GM19240 (cell line): ENCODE measurements around the gene CRCP.
"Not testable (repeated sequence)": the region's sequence is repeated elsewhere in the genome, so short reads cannot be mapped to it uniquely, and the experiment has no call there.

Source experiments
- DNase-seq: peaks from one replicate; pipeline ENCODE4 v3.0.0; 2011; ENCODE audit warnings: low spot score; ENCODE audit not compliant: insufficient read length

Gene CRCP

DNA sequence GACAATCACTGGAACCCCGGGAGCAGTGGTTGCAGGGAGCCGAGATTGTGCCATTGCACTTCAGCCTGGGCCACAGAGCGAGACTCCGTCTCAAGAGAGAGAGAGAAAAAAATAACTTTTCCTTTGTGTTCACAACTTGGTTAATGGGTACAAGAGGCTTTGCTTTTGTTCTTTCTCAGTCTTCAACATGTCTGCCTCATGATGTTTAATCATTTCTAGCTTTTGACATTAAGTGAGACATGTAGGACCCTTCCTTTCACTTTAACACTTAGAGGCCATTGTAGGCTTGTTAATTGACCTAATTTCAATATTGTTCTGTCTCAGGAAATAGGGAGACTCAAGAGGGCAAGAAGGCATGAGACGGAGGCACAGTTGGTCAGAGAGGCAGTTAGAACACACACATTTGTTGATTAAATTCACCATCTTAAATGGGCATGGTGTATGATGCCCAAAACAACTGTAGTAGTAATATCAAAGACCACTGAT, 9.3 kb upstream of the CRCP start:
- DNase-seq, result no peak

DNA sequence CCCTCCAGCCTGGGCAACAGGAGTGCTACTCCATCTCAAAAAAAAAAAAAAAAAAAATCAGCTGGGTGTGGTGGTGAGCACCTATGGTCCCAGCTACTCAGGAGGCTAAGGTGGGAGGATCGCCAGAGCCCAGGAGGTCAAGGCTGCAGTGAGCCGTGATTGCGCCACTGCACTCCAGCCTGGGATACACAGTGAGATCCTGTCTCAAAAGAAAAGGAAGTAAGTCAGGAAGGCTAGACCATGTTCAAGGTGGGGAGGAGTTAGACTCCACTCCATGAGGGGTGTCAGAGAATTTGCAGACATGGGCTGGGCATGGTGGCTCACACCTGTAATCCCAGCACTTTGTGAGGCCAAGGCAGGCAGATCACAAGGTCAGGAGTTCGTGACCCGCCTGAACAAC, 6.2 kb upstream of the CRCP start:
- not testable (repeated sequence) for DNase-seq

DNA sequence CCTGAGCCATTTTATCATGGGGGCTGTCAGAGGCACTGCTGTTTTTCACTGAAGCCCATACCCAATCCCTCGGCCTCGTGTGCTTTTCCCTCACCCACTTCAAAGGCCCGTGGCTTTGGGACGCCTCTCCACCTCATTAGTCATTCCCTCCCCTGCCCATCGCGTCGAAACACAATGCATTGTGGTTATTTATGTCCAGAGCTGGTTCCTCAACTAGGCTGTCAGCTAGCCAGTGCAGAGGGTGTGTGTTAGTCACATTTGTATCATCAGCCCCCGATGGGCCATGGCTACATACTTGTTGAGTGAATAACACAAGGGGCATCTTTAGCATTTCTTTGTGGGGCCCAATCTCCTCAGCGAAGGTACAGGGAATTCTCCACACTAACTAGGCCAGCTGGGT, 3.8 kb upstream of the CRCP start:
- DNase-seq, result no peak

DNA sequence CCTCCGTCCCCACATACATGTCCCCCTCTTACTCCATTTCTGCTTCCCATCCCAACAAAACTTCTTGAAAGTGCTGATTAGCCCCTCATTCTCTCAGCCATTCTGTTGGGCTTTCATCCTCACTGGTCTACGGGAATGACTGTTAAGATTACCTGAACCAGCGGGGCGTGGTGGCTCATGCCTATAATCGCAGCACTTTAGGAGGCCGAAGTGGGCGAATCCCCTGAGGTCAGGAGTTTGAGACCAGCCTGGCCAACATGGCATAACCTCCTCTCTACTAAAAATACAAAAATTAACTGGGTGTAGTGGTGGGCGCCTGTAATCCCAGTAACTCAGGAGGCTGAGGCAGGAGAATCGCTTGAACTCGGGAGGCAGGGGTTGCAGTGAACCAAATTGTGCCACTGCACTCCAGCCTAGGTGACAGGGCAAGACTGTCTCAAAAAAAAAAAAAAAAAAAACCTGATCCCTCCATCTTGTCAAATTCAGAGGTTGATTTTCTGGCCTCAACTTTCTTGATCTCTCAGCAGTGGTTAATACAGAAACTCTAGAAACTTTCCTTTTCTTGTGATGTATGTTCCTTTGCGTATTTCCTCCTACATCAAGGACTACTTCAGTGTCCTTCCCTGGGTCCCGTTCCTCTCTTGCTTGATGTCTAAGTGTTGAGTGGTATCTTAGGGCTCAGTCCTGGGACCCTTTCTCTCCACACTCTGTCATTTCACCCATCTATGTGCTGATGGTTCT, 2.2 kb downstream of the CRCP start:
- DNase-seq, result not testable (repeated sequence)

DNA sequence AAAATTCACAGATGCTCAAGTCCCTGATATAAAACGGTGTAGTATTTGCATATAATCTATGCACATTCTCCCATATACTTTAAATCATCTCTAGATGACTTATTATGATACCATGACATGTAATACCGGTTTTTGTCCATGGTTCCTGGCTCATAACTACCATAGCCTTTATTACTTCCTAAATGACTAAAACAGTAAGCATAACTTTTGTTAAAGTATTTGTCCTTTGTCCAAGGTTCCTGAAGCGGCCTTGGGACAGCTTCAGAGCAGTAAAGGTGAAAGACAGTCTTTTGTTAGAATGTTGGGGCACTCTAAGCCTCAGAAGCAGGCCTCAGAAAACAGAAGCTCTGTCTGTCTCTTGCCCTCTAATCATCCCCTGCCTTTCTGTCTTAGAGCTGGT, 4.0 kb downstream of the CRCP start:
- DNase-seq, result no peak

DNA sequence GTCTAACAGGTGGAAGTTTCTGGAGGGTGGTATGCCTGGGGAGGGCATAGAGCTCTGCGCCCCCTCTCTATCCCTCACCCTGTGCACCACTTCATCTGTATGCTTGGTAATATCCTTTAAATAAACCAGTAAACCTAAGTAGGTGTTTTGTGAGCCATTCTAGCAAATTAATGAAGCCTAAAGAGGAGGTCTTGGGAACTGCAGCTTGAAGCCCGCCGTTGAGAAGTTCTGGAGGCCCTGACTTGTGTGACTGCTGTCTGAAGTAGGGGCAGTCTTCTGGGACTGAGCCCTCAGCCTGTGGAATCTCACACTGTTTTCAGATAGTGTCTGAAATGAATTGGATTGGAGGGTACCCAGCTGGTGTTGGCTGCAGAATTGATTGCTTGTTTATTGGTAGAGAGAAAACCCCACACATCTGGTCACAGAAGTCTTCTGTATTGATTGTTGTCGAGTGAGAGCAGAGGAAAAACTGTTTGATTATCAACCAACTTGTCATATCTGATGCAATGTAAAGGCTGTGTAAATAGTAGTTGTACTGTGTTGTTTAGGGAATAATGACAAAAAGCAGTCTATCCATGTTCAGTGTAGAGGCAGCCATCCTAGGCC, 4.7 kb downstream of the CRCP start:
- no peak for DNase-seq

DNA sequence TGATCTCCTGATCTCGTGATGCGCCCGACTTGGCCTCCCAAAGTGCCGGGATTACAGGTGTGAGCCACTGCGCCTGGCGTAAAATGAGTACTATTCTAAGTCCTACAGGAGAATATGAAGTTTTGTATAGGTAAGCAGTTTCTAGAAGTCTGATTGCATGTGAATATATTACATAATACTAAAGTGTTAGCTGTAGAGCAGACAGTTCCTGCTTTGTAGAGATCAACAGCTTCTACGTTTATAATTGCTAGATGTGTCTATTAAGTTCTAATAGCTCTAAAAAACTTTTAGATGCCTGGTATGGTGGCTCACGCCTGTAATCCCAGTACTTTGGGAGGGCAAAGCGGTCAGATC, 8.5 kb downstream of the CRCP start:
- DNase-seq, result no peak

DNA sequence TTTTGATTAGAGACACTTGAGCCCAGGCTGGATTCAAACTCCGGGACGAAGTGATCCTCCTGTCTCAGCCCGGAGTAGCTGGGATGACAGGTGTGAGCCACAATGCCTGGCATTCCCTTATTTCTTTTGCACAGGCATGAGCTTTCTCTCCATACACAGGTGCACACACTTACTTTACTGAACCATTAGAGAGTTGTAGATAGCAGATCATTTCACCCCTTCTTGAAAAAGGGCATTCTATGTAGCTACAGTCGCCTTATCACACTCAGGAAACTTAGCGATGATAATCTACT, 9.9 kb downstream of the CRCP start:
- DNase-seq, result not testable (repeated sequence)

DNA sequence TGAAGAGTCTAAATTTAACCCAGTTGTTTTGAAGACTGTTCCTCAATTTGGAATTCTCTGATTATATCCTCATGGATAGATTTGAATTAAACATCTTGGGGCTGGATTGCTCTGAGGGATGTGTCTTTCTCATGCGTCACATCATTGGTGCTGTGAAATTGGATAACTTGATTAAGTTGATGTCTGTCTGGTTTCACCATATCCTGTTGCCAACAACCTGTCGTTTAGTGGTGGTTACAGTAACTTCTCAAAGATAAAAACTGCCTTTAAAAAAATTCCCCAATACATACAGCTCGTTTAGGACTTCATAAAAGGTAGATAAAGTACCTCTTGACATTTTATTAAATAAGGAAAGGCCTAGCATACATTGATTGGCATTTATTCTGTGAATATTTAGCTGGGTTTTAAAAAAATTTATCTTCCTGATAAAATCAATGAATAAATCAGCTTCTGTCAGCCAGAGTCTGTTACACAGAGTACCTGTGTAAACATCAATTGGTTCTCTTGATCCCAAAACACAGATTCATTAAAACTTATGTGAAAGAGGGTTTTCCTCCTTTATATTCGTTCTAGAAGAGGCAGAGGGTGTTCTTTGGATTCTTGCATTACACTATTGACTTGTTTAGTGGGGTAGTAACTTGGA, 10.5 kb downstream of the CRCP start:
- no peak for DNase-seq

DNA sequence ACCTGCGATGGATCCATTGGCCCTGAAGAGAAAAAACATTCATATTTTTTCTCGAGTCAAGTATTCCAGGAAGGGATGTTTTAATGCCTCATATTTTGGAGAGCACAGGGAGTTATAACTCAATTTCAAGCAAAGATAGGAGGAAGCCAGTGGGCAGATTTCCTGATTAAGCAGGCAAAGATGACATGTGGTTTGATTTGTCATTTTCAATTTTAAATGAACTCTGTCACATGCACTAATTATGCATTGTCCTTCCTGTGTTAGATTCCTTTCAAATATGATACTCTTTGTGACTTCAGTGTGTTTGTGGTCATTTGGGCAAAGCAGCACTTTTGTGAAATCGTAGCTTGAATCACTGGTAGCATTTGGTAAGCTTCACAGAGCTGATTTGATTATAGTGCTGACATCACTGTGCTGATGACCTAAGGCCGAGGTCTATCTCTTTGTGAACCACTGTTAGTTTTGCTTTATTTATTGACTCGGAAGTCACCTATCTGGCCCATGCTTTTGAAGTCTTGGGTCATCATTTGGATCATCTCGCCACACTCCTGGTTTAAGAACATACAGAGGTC, 11.2 kb downstream of the CRCP start:
- not testable (repeated sequence) for DNase-seq

DNA sequence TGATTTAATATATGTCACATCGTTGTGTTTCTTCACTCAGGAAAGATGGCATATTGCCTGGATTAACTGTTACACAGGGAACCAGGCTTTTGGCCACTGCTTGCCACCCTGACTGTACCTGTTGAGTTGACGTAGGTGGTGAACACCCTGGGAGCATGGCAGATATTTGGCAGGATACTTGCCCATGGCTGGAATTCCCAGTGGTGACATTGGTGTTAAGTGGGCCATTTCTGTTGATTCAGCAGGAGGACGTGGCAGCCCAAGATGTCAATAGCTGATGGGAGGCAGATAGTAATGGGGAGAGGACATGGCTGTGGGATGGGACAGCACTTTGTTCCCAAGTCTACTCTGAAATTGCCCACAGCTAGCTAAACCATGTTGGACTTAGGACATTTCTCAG, 12.5 kb downstream of the CRCP start:
- not testable (repeated sequence) for DNase-seq

DNA sequence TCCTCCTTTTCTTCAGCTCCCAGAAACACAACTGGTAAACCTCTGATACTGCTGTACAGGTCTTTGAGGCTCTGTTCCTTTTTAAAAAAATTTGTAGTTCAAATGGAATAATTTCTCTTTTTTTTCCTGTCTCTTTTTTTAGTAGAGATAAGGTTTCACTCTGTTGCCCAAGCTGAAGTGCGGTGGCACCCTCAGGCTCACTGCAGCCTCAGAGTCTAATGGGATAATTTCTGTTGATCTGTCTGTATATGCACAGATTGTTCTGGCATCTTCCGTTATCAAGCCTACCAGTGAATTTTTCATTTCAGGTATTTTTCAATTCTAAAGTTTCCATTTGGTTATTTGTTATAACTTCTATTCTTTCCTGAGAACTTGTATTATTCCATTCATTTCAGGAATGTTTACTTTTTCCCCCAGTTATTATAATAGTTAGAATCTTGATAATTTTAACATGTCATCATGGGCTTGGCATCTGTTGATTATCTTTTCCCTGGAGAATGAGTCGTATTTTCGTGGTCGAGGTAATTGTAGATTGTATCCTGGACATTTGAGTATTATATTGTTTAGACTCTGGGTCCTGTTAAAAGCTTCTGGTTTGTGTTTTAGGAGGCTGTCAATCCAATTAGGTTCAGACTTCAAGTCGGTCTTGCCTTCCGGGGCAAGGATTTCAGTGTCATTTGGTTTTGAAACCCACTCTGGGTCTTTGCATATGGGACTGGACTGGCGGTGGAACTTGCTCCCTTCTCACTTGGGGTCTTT, 24.5 kb downstream of the CRCP start:
- no peak for DNase-seq

DNA sequence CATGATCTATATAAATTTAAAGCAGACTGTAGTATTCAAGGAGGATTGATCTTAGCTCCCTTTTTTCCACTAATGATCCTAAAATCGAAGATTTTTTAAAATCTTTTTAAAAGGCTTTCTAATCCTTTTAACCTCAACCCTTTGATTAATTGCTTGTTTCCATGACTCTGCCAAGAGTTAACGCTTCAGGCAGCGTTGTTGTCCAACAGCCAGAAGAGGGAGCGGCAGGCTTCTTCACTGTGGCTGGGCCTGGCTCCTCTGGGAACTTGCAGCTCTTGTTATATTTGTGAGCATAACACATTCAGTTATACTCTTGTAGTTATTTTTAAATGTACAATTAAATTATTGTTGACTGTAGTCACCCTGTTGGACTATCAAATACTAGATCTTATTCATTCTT, 26.3 kb downstream of the CRCP start:
- no peak for DNase-seq

DNA sequence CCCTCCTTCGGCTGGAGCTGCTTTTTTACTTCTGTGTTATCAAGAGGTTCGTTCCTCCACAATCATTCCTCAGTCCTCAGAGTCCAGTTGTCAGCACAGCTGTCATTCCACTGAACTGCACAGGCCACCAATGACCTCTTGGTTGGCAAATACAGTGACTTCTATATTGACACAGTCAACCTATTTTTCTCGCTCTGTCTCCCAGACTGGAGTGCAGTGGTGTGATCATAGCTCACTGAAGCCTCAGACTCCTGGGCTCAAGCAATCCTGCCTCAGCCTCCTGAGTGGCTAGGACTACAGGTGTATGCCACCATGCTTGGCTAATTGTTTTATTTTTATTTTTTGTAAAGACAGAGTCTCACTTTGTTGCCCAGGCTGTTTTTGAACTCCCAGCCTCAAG, 27.7 kb downstream of the CRCP start:
- no peak for DNase-seq

DNA sequence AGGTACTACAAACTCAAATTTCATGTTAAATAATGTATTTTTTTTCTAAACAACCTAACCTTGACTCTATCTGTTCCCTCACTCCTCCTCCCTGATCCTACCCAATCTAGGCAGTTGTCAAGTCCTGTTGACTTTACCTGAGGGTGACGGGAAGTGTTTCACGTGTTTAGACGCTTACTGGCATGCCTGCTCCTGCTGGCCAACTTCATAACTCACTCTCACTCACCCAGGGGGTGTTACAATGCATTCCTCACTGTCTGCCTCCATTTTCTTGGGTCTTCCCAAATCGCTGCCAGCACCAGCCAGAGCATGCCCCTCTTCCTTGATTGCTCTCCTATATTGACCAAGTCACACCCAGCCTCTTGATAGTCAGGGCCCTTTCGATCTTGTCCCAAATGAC, 28.3 kb downstream of the CRCP start:
- DNase-seq, result no peak

DNA sequence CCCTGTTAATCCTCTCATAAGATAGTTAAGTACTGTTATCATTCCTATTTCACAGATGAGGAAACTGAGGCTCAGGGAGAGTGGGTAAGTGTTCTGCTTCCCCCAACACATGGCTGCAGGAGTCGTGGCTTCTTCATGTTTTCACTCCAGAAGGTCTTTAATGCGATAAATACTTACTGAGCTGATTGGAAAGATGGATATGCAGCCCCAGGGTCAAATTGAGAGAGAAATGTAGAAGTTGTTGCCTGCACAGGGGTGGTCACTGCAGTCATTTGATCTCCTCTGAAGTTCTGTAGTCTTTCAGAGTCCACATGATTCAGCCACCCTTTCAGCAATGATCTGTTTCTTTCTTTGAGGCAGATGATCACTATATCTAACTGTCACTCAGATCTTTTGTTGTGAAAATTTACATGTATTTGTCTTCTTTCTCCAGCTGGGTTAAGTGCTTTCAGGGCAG, 29.3 kb downstream of the CRCP start:
- DNase-seq, result no peak

DNA sequence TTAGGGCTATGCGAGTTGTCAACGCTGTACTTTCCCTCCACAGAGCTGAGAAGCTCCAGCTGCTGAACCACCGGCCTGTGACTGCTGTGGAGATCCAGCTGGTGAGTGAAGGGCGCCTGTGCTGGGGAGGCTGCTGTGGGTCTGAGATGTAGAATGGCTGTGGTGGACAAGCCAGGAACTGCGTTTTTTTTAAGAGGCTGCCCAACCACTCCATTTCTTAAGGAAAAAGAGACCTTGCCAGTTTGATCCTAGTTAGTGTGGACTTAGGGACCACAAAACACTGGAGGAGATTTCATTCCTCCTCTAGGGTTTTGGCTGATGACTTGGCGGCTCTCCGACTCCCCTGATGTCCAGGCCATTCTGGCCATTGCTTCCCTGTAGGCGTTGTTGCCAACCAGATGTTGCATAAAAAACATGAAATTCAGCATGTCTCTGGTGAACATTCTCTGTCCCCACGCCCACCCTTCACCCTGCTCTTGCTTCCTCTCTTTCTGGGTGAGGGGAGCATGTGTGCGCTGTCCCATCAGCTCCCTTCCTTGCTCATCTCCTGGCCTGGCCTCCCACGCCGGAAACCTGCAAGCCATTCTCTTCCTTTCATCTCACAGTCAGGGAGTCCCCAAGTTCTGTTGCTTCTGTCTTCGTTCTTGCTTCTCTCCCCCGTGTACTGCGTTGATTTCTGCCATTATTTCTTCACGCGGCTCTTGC, 30.9 kb downstream of the CRCP start:
- DNase-seq, result no peak

DNA sequence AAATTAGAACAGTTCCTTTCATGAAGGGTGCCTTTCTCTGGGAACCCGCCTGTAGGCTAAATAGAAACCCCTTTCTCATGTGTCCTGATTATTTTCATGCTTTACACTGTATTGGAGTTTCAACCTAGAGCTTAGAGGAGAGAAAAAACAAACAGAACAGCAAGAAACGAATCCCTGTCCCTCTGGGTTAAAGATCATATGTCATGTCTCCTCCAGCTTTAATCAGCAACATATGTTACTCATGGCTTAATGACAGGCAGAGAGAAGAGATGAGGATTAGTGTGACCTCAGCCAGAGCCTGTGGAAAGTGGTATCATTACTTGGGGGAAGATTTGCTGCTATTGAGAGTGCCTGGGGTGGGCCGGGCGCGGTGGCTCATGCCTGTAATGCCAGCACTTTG, 32.1 kb downstream of the CRCP start:
- DNase-seq, result no peak

DNA sequence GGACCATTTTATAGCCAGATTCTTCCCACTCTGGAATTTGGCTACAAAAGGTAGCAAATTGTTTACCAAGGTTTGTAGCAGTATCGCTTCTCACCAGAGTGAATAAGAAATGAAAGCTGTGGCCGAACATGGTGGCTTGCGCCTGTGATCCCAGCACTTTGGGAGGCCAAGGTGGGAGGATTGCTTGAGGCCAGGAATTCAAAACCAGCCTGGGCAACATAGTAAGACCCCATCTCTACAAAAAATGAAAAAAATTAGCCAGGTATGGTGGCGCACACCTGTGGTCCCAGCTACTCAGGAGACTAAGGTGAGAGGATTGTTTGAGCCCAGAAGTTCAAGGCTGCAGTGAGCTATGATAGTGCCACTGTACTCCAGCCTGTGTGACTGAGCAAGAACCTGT, 33.0 kb downstream of the CRCP start:
- not testable (repeated sequence) for DNase-seq

DNA sequence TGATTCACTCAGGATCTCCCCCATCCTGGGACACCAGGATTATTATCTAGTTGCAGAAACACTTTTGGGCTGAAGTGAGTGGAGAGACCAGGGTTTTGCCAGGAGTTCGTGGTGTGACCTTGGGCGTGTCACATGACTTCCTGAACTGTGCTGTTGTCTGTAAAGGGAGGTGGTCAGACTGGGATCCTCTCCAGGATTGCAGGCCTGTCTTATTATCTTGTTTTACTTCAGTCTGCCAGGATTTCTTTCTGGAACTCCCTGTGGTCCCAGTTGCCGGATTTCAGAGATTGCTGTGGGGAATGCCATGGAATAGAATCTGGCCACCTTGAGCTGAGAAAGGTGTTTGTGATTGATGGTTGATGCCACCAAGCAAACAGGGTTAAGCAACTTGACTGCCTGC, 35.8 kb downstream of the CRCP start:
- no peak for DNase-seq
